Caco-2 (cell line): ENCODE results near the gene TMEM54. TPM values are rescaled to one million over a fixed set of nuclear protein-coding genes. Genes with fewer than 3 reads are reported as not detected.

Experiments used
- BruUV-seq: library from RNA; stranded (reverse); fragments of 400-500 nt; replicated peaks from 2 replicates; lab custom pipeline; 2021; lab: Mats Ljungman, UMichigan
- CTCF ChIA-PET: fragments of 300-600 bp; sonication (Branson Sonifier 250); formaldehyde crosslinking; loops from one replicate; lab custom pipeline; 2022; ENCODE audit warnings: antibody characterized with exemption; lab: Charles Lee
- POLR2A ChIA-PET: fragments of 300-600 bp; sonication (Branson Sonifier 250); formaldehyde crosslinking; loops from one replicate; lab custom pipeline; 2022; ENCODE audit warnings: antibody characterized with exemption; lab: Charles Lee
- DNase-seq, 2 experiments: peaks; one replicate each; pipeline versions ENCODE4 v3.0.0 to v3.0.0-alpha.2; 2020 to 2022
- H3K27me3 ChIP-seq: replicated peaks from 2 replicates; pipeline ENCODE4 v1.6.0; 2011; ENCODE audit warnings: low read length; ENCODE audit not compliant: control insufficient read depth, insufficient read depth
- H3K36me3 ChIP-seq: 2 replicates; pipeline ENCODE4 v1.5.1; 2011; ENCODE audit warnings: low read length; ENCODE audit not compliant: control insufficient read depth, insufficient read depth
- H3K4me1 ChIP-seq: fragments of 250-450 bp; sonication (Bioruptor Pico); 2 replicates; pipeline ENCODE4 v1.5.1; 2020; ENCODE audit warnings: mild to moderate bottlenecking
- H3K4me3 ChIP-seq: 2 replicates; pipeline ENCODE4 v1.5.1; 2011; ENCODE audit warnings: low read depth, mild to moderate bottlenecking, control low read depth, low read length
- H3K9me3 ChIP-seq: fragments of 250-450 bp; sonication (Bioruptor Pico); 2 replicates; pipeline ENCODE4 v1.5.1; 2020; ENCODE audit warnings: mild to moderate bottlenecking, moderate library complexity
- H3K27ac Mint-ChIP-seq: one replicate; pipeline ENCODE4 v1.8.0; 2022; ENCODE audit warnings: mixed read lengths; ENCODE audit not compliant: unreplicated experiment
- H3K27me3 Mint-ChIP-seq: one replicate; pipeline ENCODE4 v1.8.0; 2022; ENCODE audit warnings: mixed read lengths; ENCODE audit not compliant: insufficient read depth, unreplicated experiment
- H3K36me3 Mint-ChIP-seq: one replicate; pipeline ENCODE4 v1.8.0; 2022; ENCODE audit warnings: mild to moderate bottlenecking, mixed read lengths; ENCODE audit not compliant: insufficient read depth, unreplicated experiment
- H3K4me1 Mint-ChIP-seq: one replicate; pipeline ENCODE4 v1.8.0; 2022; ENCODE audit warnings: low read depth, mixed read lengths; ENCODE audit not compliant: unreplicated experiment
- H3K4me3 Mint-ChIP-seq: one replicate; pipeline ENCODE4 v1.8.0; 2022; ENCODE audit warnings: mild to moderate bottlenecking, moderate library complexity, mixed read lengths; ENCODE audit not compliant: unreplicated experiment
- H3K9me3 Mint-ChIP-seq: one replicate; pipeline ENCODE4 v1.8.0; 2022; ENCODE audit warnings: mixed read lengths; ENCODE audit not compliant: unreplicated experiment
- intact Hi-C: fragments of 100-400 bp; cut with micrococcal nuclease; formaldehyde crosslinking; loops from one replicate; pipeline ENCODE4 v1.10.0; 2022; ENCODE audit not compliant: unreplicated experiment
- total RNA-seq: library from RNA; stranded (reverse); gene quantifications from 2 replicates; pipeline ENCODE4 v1.2.3, GENCODE V29; 2022
- TF ChIP-seq, protein P1 (sequence below), 2 experiments: fragments of 200-600 bp in 1 of 2; IDR thresholded peaks; 1 replicate in 1 of 2; 2 replicates in 1 of 2; pipeline versions ENCODE4 v1.5.1 to v1.8.0; 2011 to 2022; ENCODE audit warnings: antibody characterized with exemption in 1 of 2, control low read depth in 1 of 2, inconsistent platforms in 1 of 2, low read depth in 1 of 2, low read length in 1 of 2, mild to moderate bottlenecking in 1 of 2, moderate library complexity in 1 of 2; ENCODE audit not compliant: insufficient read depth in 1 of 2, severe bottlenecking in 1 of 2, unreplicated experiment in 1 of 2

Gene TMEM54
- total RNA-seq, 1 experiment from 2014 or later = 50.1 TPM

DNA sequence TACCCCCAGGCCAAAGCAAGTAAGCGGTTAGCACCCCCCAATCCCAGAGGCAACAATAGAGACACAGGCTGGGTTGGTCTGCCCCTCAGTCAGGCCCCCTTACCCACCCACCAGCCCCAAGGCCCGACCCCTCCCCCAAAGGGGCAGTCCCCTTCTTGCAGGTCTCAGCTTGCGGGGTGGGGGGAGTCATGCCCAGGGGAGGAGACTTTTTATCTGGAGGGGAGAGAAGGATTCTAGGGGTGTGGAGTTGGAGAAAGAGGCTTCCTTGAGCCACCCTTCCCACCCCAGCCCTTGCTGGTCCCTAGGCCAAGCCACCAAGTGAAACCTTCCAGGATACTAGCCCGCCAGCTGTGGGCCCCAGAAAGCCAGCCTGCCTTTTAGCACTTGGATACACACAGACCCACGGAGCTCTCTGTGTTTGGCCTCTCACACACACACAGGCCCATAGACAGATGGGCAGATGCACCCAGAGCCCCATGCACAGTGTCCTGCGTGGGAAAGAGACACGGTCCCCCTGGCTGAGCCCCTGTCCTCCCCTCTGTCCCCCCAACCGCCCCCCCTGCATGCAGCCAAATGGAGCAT, 7.1 kb downstream of the TMEM54 start:
- TF ChIP-seq, protein P1, sequence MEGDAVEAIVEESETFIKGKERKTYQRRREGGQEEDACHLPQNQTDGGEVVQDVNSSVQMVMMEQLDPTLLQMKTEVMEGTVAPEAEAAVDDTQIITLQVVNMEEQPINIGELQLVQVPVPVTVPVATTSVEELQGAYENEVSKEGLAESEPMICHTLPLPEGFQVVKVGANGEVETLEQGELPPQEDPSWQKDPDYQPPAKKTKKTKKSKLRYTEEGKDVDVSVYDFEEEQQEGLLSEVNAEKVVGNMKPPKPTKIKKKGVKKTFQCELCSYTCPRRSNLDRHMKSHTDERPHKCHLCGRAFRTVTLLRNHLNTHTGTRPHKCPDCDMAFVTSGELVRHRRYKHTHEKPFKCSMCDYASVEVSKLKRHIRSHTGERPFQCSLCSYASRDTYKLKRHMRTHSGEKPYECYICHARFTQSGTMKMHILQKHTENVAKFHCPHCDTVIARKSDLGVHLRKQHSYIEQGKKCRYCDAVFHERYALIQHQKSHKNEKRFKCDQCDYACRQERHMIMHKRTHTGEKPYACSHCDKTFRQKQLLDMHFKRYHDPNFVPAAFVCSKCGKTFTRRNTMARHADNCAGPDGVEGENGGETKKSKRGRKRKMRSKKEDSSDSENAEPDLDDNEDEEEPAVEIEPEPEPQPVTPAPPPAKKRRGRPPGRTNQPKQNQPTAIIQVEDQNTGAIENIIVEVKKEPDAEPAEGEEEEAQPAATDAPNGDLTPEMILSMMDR (IDR thresholded peaks at IDR 0.05; ENCODE audit: insufficient read depth in 1 of 2, low read depth in 1 of 2, low read length in 1 of 2, severe bottlenecking in 1 of 2, unreplicated experiment in 1 of 2) = no peak
- no peaks in the 10 kb centered on the region for H3K36me3 ChIP-seq
- H3K4me1 Mint-ChIP-seq = peaks cover 8% of the 10 kb centered on the region
- peak overlapping the region; percentile 73 for H3K4me3 Mint-ChIP-seq
- BruUV-seq = no TSS peak
- H3K9me3 Mint-ChIP-seq = no peaks in the 10 kb centered on the region
- ChIA-PET POLR2A (no interaction called here), CTCF (no interaction called here)
- no peaks in the 10 kb centered on the region for H3K27me3 ChIP-seq
- H3K4me3 ChIP-seq = no peak overlapping the region
- DNase-seq = no peak
- no peaks in the 10 kb centered on the region for H3K27me3 Mint-ChIP-seq
- no peaks in the 10 kb centered on the region for H3K9me3 ChIP-seq
- intact Hi-C loops = no loop called here
- no peaks in the 10 kb centered on the region for H3K4me1 ChIP-seq
- H3K27ac Mint-ChIP-seq = no peak overlapping the region
- peaks cover 6% of the 10 kb centered on the region for H3K36me3 Mint-ChIP-seq

DNA sequence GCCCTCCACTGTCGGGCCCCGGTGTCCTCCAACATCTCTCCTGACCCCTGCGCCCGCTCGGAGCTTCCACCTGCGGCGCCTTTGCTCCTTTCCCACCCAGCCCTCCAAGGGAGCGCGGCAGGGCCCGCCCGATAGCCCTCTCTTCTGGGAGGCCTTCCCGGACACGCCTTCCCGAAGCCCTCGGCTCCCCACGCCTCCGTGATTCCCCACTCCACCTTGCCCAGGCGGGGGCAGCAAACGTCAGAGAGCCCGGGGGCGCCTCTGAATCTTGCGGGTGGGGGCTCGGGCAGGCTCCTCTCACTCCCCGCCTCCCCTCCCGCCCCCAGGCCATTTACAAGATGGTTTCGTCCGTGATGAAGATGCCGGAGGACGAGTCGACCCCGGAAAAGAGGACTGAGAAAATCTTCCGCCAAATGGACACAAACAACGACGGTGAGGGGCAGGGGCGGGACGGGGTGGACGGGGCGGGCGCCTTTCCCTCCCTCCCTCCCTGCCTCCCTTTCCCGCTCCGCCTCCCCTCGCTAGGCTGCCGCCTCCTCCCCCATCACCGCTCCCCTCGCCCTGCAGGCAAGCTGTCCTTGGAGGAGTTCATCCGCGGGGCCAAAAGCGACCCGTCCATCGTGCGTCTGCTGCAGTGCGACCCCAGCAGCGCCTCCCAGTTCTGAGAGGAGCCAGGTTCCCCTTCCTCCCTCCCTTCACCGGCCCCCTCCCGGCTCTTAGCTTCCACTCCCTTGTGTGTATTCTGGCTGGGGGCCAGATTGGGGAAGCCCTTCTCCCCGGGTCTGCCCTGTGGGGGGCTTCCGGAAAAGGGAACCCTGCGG, 7.8 kb downstream of the TMEM54 start:
- H3K4me1 Mint-ChIP-seq = peaks cover 8% of the 10 kb centered on the region
- peaks cover 6% of the 10 kb centered on the region for H3K36me3 Mint-ChIP-seq
- no peaks in the 10 kb centered on the region for H3K4me1 ChIP-seq
- POLR2A ChIA-PET = interaction anchor here (0.5 kb wide), 1 partner anchor 77 kb away, joined by 3 read pairs; no protein-coding TSS in a partner anchor
- H3K27me3 ChIP-seq = no peaks in the 10 kb centered on the region
- no peak overlapping the region for H3K27ac Mint-ChIP-seq
- peak in 1 of 2 experiments; percentile 36 for DNase-seq
- intact Hi-C loops = no loop called here
- BruUV-seq = no TSS peak
- no peaks in the 10 kb centered on the region for H3K9me3 ChIP-seq
- H3K4me3 ChIP-seq = peak overlapping the region; percentile 35
- H3K36me3 ChIP-seq = no peaks in the 10 kb centered on the region
- no peaks in the 10 kb centered on the region for H3K27me3 Mint-ChIP-seq
- H3K9me3 Mint-ChIP-seq = no peaks in the 10 kb centered on the region
- peak overlapping the region; percentile 73 for H3K4me3 Mint-ChIP-seq
- TF ChIP-seq, protein P1 (IDR thresholded peaks at IDR 0.05; ENCODE audit: insufficient read depth in 1 of 2, low read depth in 1 of 2, low read length in 1 of 2, severe bottlenecking in 1 of 2, unreplicated experiment in 1 of 2) = peak in 1 of 2 experiments; percentile 37
- CTCF ChIA-PET = interaction anchor here (0.8 to 1.0 kb wide), 2 partner anchors 14 to 32 kb away, joined by 3 read pairs; no protein-coding TSS in a partner anchor

DNA sequence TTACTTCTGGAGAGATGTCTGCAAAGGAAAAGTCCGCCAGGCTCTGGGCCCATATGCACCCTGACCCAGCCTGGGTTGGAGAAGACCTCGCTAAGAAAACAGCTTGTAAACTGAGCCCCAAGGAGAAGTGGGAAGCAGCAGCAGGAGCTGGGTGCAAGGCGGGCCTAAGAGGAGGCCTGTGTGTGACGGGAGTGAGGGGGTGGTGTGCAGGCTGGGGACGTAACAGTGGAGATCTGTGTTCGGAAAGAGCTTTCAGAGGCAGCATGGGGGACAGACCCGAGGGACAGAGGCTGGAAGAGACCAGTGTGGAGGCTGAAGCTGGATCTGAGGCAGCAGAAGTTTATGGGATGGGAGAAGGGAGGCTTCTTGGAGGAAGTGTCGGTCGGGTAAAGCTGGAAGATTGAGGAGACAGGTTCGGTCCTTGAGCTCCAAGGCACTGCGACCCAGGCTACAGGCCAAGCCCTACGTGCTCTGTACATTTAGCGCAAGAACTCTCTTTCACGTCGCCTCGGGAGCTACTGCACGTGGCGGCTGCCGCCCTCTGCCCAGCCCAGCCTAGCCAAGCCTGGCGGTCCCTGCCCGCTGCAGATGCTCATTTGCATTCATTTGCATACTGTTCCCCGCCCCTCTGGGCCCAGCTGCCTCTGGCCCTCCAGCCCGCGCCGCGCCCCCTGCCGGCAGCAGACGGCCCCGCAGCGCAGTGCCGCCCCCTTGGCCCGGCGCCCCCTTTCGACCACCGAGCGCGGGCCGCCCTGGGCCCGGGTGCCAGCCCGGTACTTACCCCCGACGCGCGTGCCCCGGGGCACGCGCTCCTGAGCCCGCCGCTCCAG, 8.6 kb downstream of the TMEM54 start:
- intact Hi-C loops = no loop called here
- no peaks in the 10 kb centered on the region for H3K9me3 ChIP-seq
- Mint-ChIP-seq H3K9me3 (no peaks in the 10 kb centered on the region), H3K27me3 (peaks cover 2% of the 10 kb centered on the region), H3K36me3 (peaks cover 6% of the 10 kb centered on the region), H3K27ac (no peak overlapping the region), H3K4me1 (peaks cover 8% of the 10 kb centered on the region), H3K4me3 (peak overlapping the region; percentile 73)
- H3K4me3 ChIP-seq = peak overlapping the region; percentile 35
- TF ChIP-seq, protein P1 (IDR thresholded peaks at IDR 0.05; ENCODE audit: insufficient read depth in 1 of 2, low read depth in 1 of 2, low read length in 1 of 2, severe bottlenecking in 1 of 2, unreplicated experiment in 1 of 2) = peak in 1 of 2 experiments; percentile 61
- ChIA-PET CTCF (interaction anchor here (0.6 to 1.0 kb wide), 3 partner anchors 15 to 203 kb away, joined by 3 to 4 read pairs (median 3); no protein-coding TSS in a partner anchor), POLR2A (interaction anchor here (0.5 kb wide), 1 partner anchor 78 kb away, joined by 3 read pairs; no protein-coding TSS in a partner anchor)
- H3K27me3 ChIP-seq = no peaks in the 10 kb centered on the region
- H3K36me3 ChIP-seq = no peaks in the 10 kb centered on the region
- DNase-seq = peak in 1 of 2 experiments; percentile 62
- H3K4me1 ChIP-seq = no peaks in the 10 kb centered on the region
- no TSS peak for BruUV-seq
